Fibroblast of lung (primary cell): ENCODE measurements around the gene CADPS.

Source experiments
- CTCF ChIP-seq, 2 donors: IDR thresholded peaks in 1 of 2; conservative IDR thresholded peaks in 1 of 2; 1 replicate in 1 of 2; 2 replicates in 1 of 2; pipeline ENCODE4 v1.5.1; 2011 to 2012; ENCODE audit warnings: low read length in 2 of 2, control low read depth in 1 of 2, inconsistent platforms in 1 of 2, low read depth in 1 of 2, mild to moderate bottlenecking in 1 of 2
- EZH2 ChIP-seq: IDR thresholded peaks from 2 replicates; pipeline ENCODE4 v1.5.1; 2012; ENCODE audit warnings: low read length, control low read depth, mild to moderate bottlenecking; ENCODE audit errors: missing control alignments

GRCh38 chr3:62602129-62602770 lies 273.0 kb downstream of the CADPS start:
- no peak for TF ChIP-seq CTCF (conservative IDR thresholded peaks at IDR 0.05 in 1 of 2, IDR thresholded peaks at IDR 0.05 in 1 of 2; ENCODE audit: low read depth in 1 of 2, low read length in 2 of 2)
- no peak for TF ChIP-seq EZH2
